Measurements from ENCODE around the gene GARRE1. TPM values are rescaled to one million over a fixed set of nuclear protein-coding genes. Genes with fewer than 3 reads are reported as not detected.
A peak's percentile ranks its signal among the peaks of the same experiment; 100 is the strongest.

GARRE1 gene
- total RNA-seq, 1 donor from 2014 or later: 69.8 TPM

- Mint-ChIP-seq H3K36me3 (peaks cover 17% of the 10 kb centered on the region), H3K4me3 (no peak overlapping the region), H3K27me3 (ENCODE audit: insufficient read depth, low read depth) (peaks cover 2% of the 10 kb centered on the region), H3K9me3 (peaks cover 2% of the 10 kb centered on the region), H3K4me1 (no peaks in the 10 kb centered on the region), H3K27ac (peak overlapping the region; percentile 2)
- H3F3A ChIP-seq (ENCODE audit: low read depth): peaks cover 7% of the 10 kb centered on the region
- H3K4me1 ChIP-seq: no peaks in the 10 kb centered on the region
- no peaks in the 10 kb centered on the region for H3K36me3 ChIP-seq
- TF ChIP-seq CTCF (IDR thresholded peaks at IDR 0.05) (no peak), EZH2 (IDR thresholded peaks at IDR 0.05) (no peak), EZH2phosphoT487 (IDR thresholded peaks at IDR 0.05) (no peak)
- H3K9ac ChIP-seq: no peak overlapping the region
- H2AFZ ChIP-seq (replicated peaks): no peak overlapping the region
- H3K9me3 ChIP-seq (ENCODE audit: low read depth): no peaks in the 10 kb centered on the region
- H3K27me3 ChIP-seq: no peaks in the 10 kb centered on the region
- H3K79me2 ChIP-seq (ENCODE audit: low read depth): peaks cover 33% of the 10 kb centered on the region
- no peaks in the 10 kb centered on the region for H4K20me1 ChIP-seq (ENCODE audit: low read depth)
- no peak overlapping the region for H3K4me2 ChIP-seq
- DNase-seq (ENCODE audit: low spot score): no peak
- H3K27ac ChIP-seq: no peak overlapping the region
- H3K4me3 ChIP-seq: no peak overlapping the region
Observed at GRCh38 chr19:34282611-34283519, 28.5 kb downstream of the GARRE1 start.

- Histone ChIP-seq H3K4me3 (no peak overlapping the region), H3K79me2 (ENCODE audit: low read depth) (peaks cover 19% of the 10 kb centered on the region), H2AFZ (replicated peaks) (no peak overlapping the region), H4K20me1 (ENCODE audit: low read depth) (no peaks in the 10 kb centered on the region), H3K4me1 (no peaks in the 10 kb centered on the region), H3K36me3 (no peaks in the 10 kb centered on the region), H3K4me2 (no peak overlapping the region), H3F3A (ENCODE audit: low read depth) (peaks cover 7% of the 10 kb centered on the region), H3K27me3 (no peaks in the 10 kb centered on the region), H3K9me3 (ENCODE audit: low read depth) (no peaks in the 10 kb centered on the region), H3K27ac (no peak overlapping the region), H3K9ac (no peak overlapping the region)
- Mint-ChIP-seq H3K4me3 (no peak overlapping the region), H3K27me3 (ENCODE audit: insufficient read depth, low read depth) (no peaks in the 10 kb centered on the region), H3K27ac (no peak overlapping the region), H3K9me3 (peaks cover under 1% of the 10 kb centered on the region), H3K36me3 (peaks cover 16% of the 10 kb centered on the region), H3K4me1 (no peaks in the 10 kb centered on the region)
- DNase-seq (ENCODE audit: low spot score): no peak
- TF ChIP-seq EZH2phosphoT487 (IDR thresholded peaks at IDR 0.05): no peak
- TF ChIP-seq EZH2 (IDR thresholded peaks at IDR 0.05): no peak
- no peak for TF ChIP-seq CTCF (IDR thresholded peaks at IDR 0.05)
Observed at GRCh38 chr19:34284505-34284904, 30.2 kb downstream of the GARRE1 start.

GRCh38 chr19:34287662-34288140, 33.3 kb downstream of the GARRE1 start:
- Histone ChIP-seq H3K4me3 (no peak overlapping the region), H3F3A (ENCODE audit: low read depth) (peaks cover 4% of the 10 kb centered on the region), H4K20me1 (ENCODE audit: low read depth) (no peaks in the 10 kb centered on the region), H3K9ac (no peak overlapping the region), H3K4me1 (no peaks in the 10 kb centered on the region), H3K4me2 (no peak overlapping the region), H3K27me3 (no peaks in the 10 kb centered on the region), H2AFZ (replicated peaks) (no peak overlapping the region), H3K9me3 (ENCODE audit: low read depth) (no peaks in the 10 kb centered on the region), H3K36me3 (no peaks in the 10 kb centered on the region), H3K27ac (no peak overlapping the region), H3K79me2 (ENCODE audit: low read depth) (no peaks in the 10 kb centered on the region)
- no peaks in the 10 kb centered on the region for H3K9me3 Mint-ChIP-seq
- TF ChIP-seq EZH2phosphoT487 (IDR thresholded peaks at IDR 0.05): no peak
- no peak for TF ChIP-seq CTCF (IDR thresholded peaks at IDR 0.05)
- TF ChIP-seq EZH2 (IDR thresholded peaks at IDR 0.05): no peak
- no peak overlapping the region for H3K4me3 Mint-ChIP-seq
- H3K4me1 Mint-ChIP-seq: no peaks in the 10 kb centered on the region
- peaks cover 7% of the 10 kb centered on the region for H3K36me3 Mint-ChIP-seq
- H3K27ac Mint-ChIP-seq: no peak overlapping the region
- H3K27me3 Mint-ChIP-seq (ENCODE audit: insufficient read depth, low read depth): no peaks in the 10 kb centered on the region
- no peak for DNase-seq (ENCODE audit: low spot score)
